GM18873 (cell line): ENCODE results near the gene TPST2.
A peak's percentile ranks its signal among the peaks of the same experiment; 100 is the strongest.
"Not testable (repeated sequence)": the region's sequence is repeated elsewhere in the genome, so short reads cannot be mapped to it uniquely, and the experiment has no call there.

ENCODE experiments used
- ATAC-seq: cut with Tn5 transposase; IDR thresholded peaks from one replicate; pipeline ENCODE4 v1.9.1; 2021; ENCODE audit warnings: mild to moderate bottlenecking, moderate library complexity, moderate number of reproducible peaks; ENCODE audit not compliant: unreplicated experiment, low FRiP score

The TPST2 gene

GRCh38 chr22:26536762-26537134 lies 53.2 kb downstream of the TPST2 start:
- ATAC-seq, result no peak

GRCh38 chr22:26536056-26536761 lies 53.7 kb downstream of the TPST2 start:
- ATAC-seq, result no peak

- no peak for ATAC-seq
Observed at GRCh38 chr22:26535603-26535908, 54.4 kb downstream of the TPST2 start.

GRCh38 chr22:26534874-26535602 lies 54.9 kb downstream of the TPST2 start:
- ATAC-seq, result no peak

- ATAC-seq, result no peak
Observed at GRCh38 chr22:26534171-26534855, 55.6 kb downstream of the TPST2 start.

GRCh38 chr22:26529345-26529744 lies 60.6 kb downstream of the TPST2 start:
- ATAC-seq, result no peak

- ATAC-seq, result not testable (repeated sequence)
Observed at GRCh38 chr22:26528518-26528917, 61.4 kb downstream of the TPST2 start.

GRCh38 chr22:26527574-26528465 lies 62.1 kb downstream of the TPST2 start:
- no peak for ATAC-seq

- ATAC-seq, result no peak
Observed at GRCh38 chr22:26527167-26527566, 62.8 kb downstream of the TPST2 start.

GRCh38 chr22:26525946-26526564 lies 63.9 kb downstream of the TPST2 start:
- no peak for ATAC-seq

- ATAC-seq, result no peak
Observed at GRCh38 chr22:26524870-26525269, 65.1 kb downstream of the TPST2 start.

- no peak for ATAC-seq
Observed at GRCh38 chr22:26522592-26522991, 67.3 kb downstream of the TPST2 start.

GRCh38 chr22:26522012-26522411 lies 67.9 kb downstream of the TPST2 start:
- no peak for ATAC-seq

GRCh38 chr22:26517429-26517828 lies 72.5 kb downstream of the TPST2 start:
- no peak for ATAC-seq

GRCh38 chr22:26516503-26516902 lies 73.4 kb downstream of the TPST2 start:
- no peak for ATAC-seq

- ATAC-seq, result no peak
Observed at GRCh38 chr22:26515931-26516330, 74.0 kb downstream of the TPST2 start.

- no peak for ATAC-seq
Observed at GRCh38 chr22:26514419-26515161, 75.3 kb downstream of the TPST2 start.

GRCh38 chr22:26513838-26514237 lies 76.1 kb downstream of the TPST2 start:
- no peak for ATAC-seq

GRCh38 chr22:26512149-26512793 lies 77.7 kb downstream of the TPST2 start, which contains the start of gene TFIP11:
Gene TFIP11, minus strand, starts transcription at chr22:26512473. Its CDS starts 2,201 bp downstream, at chr22:26510272.
- ATAC-seq, result peak; percentile 85
